Right lobe of liver (tissue), 6 donors: ENCODE data around the gene TRIM31. TPM values are rescaled to one million over a fixed set of nuclear protein-coding genes. Genes with fewer than 3 reads are reported as not detected.
A peak's percentile ranks its signal among the peaks of the same experiment; 100 is the strongest.

ENCODE experiments used
- ATAC-seq, 4 donors: fragments of 200-7000 bp; cut with Tn5 transposase; one replicate each; pipeline ENCODE4 v1.9.1; 2020; ENCODE audit warnings: mild to moderate bottlenecking in 4 of 4, moderate library complexity in 4 of 4
- DNase-seq, 3 donors: peaks; one replicate each; pipeline ENCODE4 v3.0.0-alpha.2; 2020
- H3K27ac ChIP-seq, 3 donors: fragments of 200-600 bp; one replicate each; pipeline ENCODE4 v1.8.0; 2022
- H3K27me3 ChIP-seq, 2 donors: fragments of 200-600 bp; one replicate each; pipeline ENCODE4 v1.8.0; 2022
- H3K36me3 ChIP-seq, 4 donors: fragments of 200-600 bp; sonication (generic) in 1 of 4; one replicate each; pipeline versions ENCODE4 v1.5.1 to v1.8.0; 2017 to 2022; ENCODE audit warnings: control low read depth in 1 of 4
- H3K4me1 ChIP-seq, 4 donors: fragments of 200-600 bp; sonication (generic) in 1 of 4; one replicate each; pipeline versions ENCODE4 v1.5.1 to v1.8.0; 2017 to 2022; ENCODE audit warnings: control low read depth in 1 of 4
- H3K4me3 ChIP-seq, 3 donors: fragments of 200-600 bp; one replicate each; pipeline ENCODE4 v1.8.0; 2022
- H3K9me3 ChIP-seq, 4 donors: fragments of 200-600 bp; sonication (generic) in 1 of 4; one replicate each; pipeline versions ENCODE4 v1.5.1 to v1.8.0; 2017 to 2022; ENCODE audit warnings: control low read depth in 1 of 4
- POLR2A ChIP-seq: fragments of 450-650 bp; IDR thresholded peaks from one replicate; pipeline ENCODE4 v1.6.1; 2017; ENCODE audit warnings: antibody characterized with exemption, mild to moderate bottlenecking
- WGBS: methylation state at CpG from one replicate; pipeline ENCODE4 v1.1.6; 2018; ENCODE audit warnings: low coverage, low lambda C conversion rate; ENCODE audit not compliant: insufficient coverage; ENCODE audit errors: missing lambda C conversion rate; 5-methylcytosine and 5-hydroxymethylcytosine counted together
- intact Hi-C, 2 donors: fragments of 100-400 bp; cut with DNase I; formaldehyde crosslinking; loops; one replicate each; pipeline versions ENCODE4 v1.11.2 to v1.14.1; 2022
- total RNA-seq, 6 experiments: library from RNA; depleted of rRNA in 2 of 6; stranded (reverse); fragments of >200 nt in 2 of 6; fragmentation: NEBNext Ultra II Directional in 3 of 6; extraction: Animal tissue kit (Norgen Biotek cat#: 25700) in 3 of 6; gene quantifications; one replicate each; pipeline versions ENCODE4 v1.1.0 to v1.2.4, GENCODE V29; 2016 to 2023
- TF ChIP-seq, protein P1 (sequence below), 4 donors: fragments of 200-600 bp in 3 of 4; fragments of 450-650 bp in 1 of 4; IDR thresholded peaks; one replicate each; pipeline versions ENCODE4 v1.5.1 to v1.8.0; 2016 to 2022; ENCODE audit warnings: antibody characterized with exemption in 4 of 4, mild to moderate bottlenecking in 2 of 4
- donor health status: DM: no; HTN: yes; CAD: no.
- donor health status: DM: no; HTN: no; CAD: no.
- donor health status: DM: no; HTN: no; CAD: no.
- donor health status: DM: no; HTN: yes; CAD: no.
- donor health status: DM: no; HTN: yes; CAD: no.

Gene TRIM31
- total RNA-seq, 6 experiments from 2014 or later = 0.32 to 5.1 (median 0.60) TPM

GRCh38 chr6:30062471-30063178, 50.3 kb downstream of the TRIM31 start:
- no peak for DNase-seq
- TF ChIP-seq POLR2A = no peak
- TF ChIP-seq, protein P1, sequence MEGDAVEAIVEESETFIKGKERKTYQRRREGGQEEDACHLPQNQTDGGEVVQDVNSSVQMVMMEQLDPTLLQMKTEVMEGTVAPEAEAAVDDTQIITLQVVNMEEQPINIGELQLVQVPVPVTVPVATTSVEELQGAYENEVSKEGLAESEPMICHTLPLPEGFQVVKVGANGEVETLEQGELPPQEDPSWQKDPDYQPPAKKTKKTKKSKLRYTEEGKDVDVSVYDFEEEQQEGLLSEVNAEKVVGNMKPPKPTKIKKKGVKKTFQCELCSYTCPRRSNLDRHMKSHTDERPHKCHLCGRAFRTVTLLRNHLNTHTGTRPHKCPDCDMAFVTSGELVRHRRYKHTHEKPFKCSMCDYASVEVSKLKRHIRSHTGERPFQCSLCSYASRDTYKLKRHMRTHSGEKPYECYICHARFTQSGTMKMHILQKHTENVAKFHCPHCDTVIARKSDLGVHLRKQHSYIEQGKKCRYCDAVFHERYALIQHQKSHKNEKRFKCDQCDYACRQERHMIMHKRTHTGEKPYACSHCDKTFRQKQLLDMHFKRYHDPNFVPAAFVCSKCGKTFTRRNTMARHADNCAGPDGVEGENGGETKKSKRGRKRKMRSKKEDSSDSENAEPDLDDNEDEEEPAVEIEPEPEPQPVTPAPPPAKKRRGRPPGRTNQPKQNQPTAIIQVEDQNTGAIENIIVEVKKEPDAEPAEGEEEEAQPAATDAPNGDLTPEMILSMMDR (IDR thresholded peaks at IDR 0.05) = no peak
- intact Hi-C loops = no loop called here
- Histone ChIP-seq H3K4me3 (peak overlapping the region in 1 of 3 donors; percentile 78), H3K27me3 (no peaks in the 10 kb centered on the region), H3K27ac (peak overlapping the region in 1 of 3 donors; percentile 81), H3K9me3 (no peaks in the 10 kb centered on the region), H3K36me3 (peaks cover 0 to 3% (median 0%) of the 10 kb centered on the region in 4 donors), H3K4me1 (peaks cover 0 to 14% (median 4%) of the 10 kb centered on the region in 4 donors)
- 87% methylated on average over 5 of the region's 7 CpGs for WGBS
- no peak for ATAC-seq

- no peak for ATAC-seq
- Histone ChIP-seq H3K4me3 (peak overlapping the region; percentile 78 to 94 (median 80)), H3K36me3 (peaks cover 0 to 9% (median 0%) of the 10 kb centered on the region in 4 donors), H3K4me1 (peaks cover 0 to 13% (median 4%) of the 10 kb centered on the region in 4 donors), H3K27ac (peak overlapping the region; percentile 71 to 81 (median 81)), H3K27me3 (no peaks in the 10 kb centered on the region), H3K9me3 (no peaks in the 10 kb centered on the region)
- WGBS = 14% methylated on average over 7 of the region's 13 CpGs
- peak in 1 of 3 donors; percentile 27 for DNase-seq
- no peak for TF ChIP-seq POLR2A
- TF ChIP-seq, protein P1 (IDR thresholded peaks at IDR 0.05) = no peak
- intact Hi-C loops = no loop called here
Observed at GRCh38 chr6:30061858-30062458, 50.9 kb downstream of the TRIM31 start.

GRCh38 chr6:30061092-30061857, 51.6 kb downstream of the TRIM31 start, which contains the start of gene POLR1H:
Gene POLR1H (plus strand): TSS chr6:30061265. CDS start chr6:30061525, 260 bp downstream.
- peaks cover 0 to 14% (median 0%) of the 10 kb centered on the region in 4 donors for H3K36me3 ChIP-seq
- no peaks in the 10 kb centered on the region for H3K27me3 ChIP-seq
- H3K9me3 ChIP-seq = no peaks in the 10 kb centered on the region
- H3K27ac ChIP-seq = peak within 1 kb of the TSS; percentile 71 to 81 (median 81)
- peak; percentile 92 to 96 (median 96) for DNase-seq
- 0% methylated on average over 30 of the region's 48 CpGs for WGBS
- peak; percentile 97 to 99 (median 98) for ATAC-seq
- TF ChIP-seq POLR2A = peak; percentile 93
- TF ChIP-seq, protein P1 (IDR thresholded peaks at IDR 0.05) = peak in 1 of 4 donors; percentile 7
- intact Hi-C loops = no loop called here
- peak within 1 kb of the TSS; percentile 78 to 94 (median 80) for H3K4me3 ChIP-seq
- peaks cover 0 to 10% (median 4%) of the 10 kb centered on the region in 4 donors for H3K4me1 ChIP-seq

DNA sequence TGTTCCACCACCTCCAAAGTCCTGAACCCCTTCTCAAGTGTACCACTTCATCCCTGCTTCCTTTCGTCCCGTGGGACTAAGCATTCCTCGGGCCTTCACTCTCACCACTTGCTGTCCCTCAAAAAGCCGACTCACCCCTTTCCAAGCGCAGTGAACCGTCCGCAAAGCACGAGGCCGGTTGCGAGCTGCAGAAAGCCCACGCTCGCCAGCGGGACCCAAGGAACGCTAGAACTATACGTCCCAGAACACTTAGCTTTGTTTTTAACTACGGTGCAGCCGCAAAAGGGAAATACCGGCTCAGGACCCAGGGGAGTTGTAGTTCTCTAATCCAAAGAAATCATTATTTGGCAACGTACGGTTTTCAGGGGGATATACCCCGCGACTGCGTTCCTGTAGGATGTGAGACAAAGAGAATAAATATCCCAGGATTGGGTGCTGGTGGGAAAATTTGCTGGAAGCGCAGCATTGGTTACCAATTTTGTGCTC, 52.2 kb downstream of the TRIM31 start:
- intact Hi-C loops = no loop called here
- 0% methylated on average over 23 of the region's 24 CpGs for WGBS
- H3K4me3 ChIP-seq = peak overlapping the region; percentile 78 to 94 (median 80)
- DNase-seq = peak in 2 of 3 donors; percentile 30 to 61
- TF ChIP-seq, protein P1 (IDR thresholded peaks at IDR 0.05) = no peak
- TF ChIP-seq POLR2A = no peak
- H3K27ac ChIP-seq = peak overlapping the region; percentile 71 to 81 (median 81)
- peaks cover 0 to 7% (median 3%) of the 10 kb centered on the region in 4 donors for H3K4me1 ChIP-seq
- no peaks in the 10 kb centered on the region for H3K9me3 ChIP-seq
- H3K36me3 ChIP-seq = peaks cover 0 to 16% (median 0%) of the 10 kb centered on the region in 4 donors
- no peaks in the 10 kb centered on the region for H3K27me3 ChIP-seq
- ATAC-seq = peak; percentile 14 to 23 (median 21)
